ENCODE data around the gene CDK14. TPM values are rescaled to one million over a fixed set of nuclear protein-coding genes. Genes with fewer than 3 reads are reported as not detected.

The CDK14 gene
- total RNA-seq, 2 donors from 2014 or later, result 8.7 to 13.4 TPM

DNA sequence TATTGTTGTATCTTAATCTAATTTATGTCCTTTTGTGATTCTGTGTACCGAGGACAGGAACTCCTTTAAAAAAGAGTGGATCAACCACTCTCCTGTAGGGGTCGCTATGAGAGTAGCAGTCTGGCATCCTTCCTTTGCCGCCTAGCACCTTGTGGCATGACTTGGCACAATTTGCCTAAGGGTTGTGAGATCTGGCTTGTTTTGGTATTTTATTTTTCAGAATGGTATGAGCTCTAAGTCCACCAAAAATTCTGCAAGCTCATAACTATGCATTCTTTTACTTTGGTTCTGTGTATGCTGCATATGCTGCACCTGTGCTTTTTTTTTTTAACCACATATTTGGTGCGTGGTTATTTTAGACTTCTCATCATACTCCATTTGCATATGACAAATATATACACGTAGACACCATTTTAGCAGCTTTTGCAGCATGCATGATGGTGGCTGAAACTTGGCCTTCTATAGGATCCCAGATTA lies 112.8 kb downstream of the CDK14 start:
- DNase-seq, result peak; percentile 81

DNA sequence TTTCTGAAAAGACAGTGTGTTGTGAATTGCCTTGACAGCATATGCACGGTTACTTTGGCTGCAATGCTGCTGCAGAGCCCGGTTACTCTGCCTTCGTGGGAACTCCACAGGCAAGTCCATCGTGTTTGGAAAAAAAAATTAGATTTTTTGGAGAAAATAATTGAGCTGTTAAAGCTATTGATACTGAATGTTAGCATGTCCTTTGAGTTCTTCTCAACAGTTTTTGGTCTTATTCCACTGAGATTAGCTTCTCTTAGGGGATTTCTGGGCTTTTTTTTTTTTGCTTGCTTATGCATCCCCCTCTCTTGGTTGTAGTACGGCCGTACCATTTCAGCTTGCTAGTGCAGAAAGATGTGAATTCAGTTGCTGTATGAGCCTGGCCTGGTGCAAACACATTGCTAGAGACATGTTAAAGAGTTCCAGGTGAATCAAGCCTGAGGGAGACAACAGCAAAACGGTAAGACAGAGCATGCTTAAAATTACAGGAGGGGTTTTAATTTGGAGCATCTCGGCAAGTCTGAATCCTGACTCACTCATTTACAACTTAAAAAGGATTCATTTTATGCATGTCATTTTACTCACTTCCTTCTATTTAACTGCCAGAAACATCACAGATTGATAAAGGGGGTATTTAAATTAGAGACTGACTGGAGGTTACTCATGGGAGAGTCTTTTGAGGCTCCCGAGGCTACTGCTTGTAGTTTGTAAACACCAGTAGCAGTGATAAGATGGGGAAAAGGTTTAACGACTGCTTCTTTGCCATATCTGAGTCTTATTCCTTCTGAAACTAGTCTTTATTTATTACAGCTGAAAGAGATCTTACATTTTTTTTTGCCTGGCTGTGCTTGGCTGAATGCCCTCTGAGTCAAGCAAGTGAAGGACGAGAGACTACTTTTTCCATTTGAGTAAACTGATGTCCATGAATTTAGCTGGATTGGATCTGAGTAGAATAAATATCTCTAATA lies 113.7 kb downstream of the CDK14 start:
- Mint-ChIP-seq H3K4me3 (no peak overlapping the region), H3K36me3 (ENCODE audit: low read depth) (no peaks in the 10 kb centered on the region), H3K4me1 (peaks cover 32% of the 10 kb centered on the region), H3K27me3 (ENCODE audit: insufficient read depth) (peaks cover 24% of the 10 kb centered on the region), H3K27ac (peak overlapping the region; percentile 58), H3K9me3 (peaks cover 9% of the 10 kb centered on the region)
- peaks cover 11% of the 10 kb centered on the region for H3K9me3 ChIP-seq (ENCODE audit: control insufficient read depth, low read length)
- TF ChIP-seq, protein P1, sequence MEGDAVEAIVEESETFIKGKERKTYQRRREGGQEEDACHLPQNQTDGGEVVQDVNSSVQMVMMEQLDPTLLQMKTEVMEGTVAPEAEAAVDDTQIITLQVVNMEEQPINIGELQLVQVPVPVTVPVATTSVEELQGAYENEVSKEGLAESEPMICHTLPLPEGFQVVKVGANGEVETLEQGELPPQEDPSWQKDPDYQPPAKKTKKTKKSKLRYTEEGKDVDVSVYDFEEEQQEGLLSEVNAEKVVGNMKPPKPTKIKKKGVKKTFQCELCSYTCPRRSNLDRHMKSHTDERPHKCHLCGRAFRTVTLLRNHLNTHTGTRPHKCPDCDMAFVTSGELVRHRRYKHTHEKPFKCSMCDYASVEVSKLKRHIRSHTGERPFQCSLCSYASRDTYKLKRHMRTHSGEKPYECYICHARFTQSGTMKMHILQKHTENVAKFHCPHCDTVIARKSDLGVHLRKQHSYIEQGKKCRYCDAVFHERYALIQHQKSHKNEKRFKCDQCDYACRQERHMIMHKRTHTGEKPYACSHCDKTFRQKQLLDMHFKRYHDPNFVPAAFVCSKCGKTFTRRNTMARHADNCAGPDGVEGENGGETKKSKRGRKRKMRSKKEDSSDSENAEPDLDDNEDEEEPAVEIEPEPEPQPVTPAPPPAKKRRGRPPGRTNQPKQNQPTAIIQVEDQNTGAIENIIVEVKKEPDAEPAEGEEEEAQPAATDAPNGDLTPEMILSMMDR (conservative IDR thresholded peaks at IDR 0.05), result no peak
- H3K27me3 ChIP-seq (ENCODE audit: control insufficient read depth, insufficient read depth, low read length, poor library complexity, severe bottlenecking), result no peaks in the 10 kb centered on the region
- H3K9ac ChIP-seq (ENCODE audit: extremely low read depth, low read length, poor library complexity, severe bottlenecking), result no peak overlapping the region
- 49 to 53% methylated on average over 5 to 11 of the region's 11 CpGs for WGBS, 2 experiments (ENCODE audit: insufficient coverage in 1 of 2, insufficient read length in 1 of 2)
- peaks cover 4% of the 10 kb centered on the region for H3K4me1 ChIP-seq (ENCODE audit: control insufficient read depth, insufficient read depth, low read length)
- DNase-seq, result peak; percentile 53
- H3K36me3 ChIP-seq (ENCODE audit: control insufficient read depth, insufficient read depth, low read length), result no peaks in the 10 kb centered on the region
- H3K27ac ChIP-seq (ENCODE audit: low read depth, low read length), result no peak overlapping the region
- H3K4me3 ChIP-seq (ENCODE audit: low read length), result no peak overlapping the region

More for the DNA sequence above, 112.8 kb downstream of the CDK14 start:
- no peak overlapping the region for H3K4me3 Mint-ChIP-seq
- H3K27ac Mint-ChIP-seq, result peak overlapping the region; percentile 58
- H3K4me1 ChIP-seq (ENCODE audit: control insufficient read depth, insufficient read depth, low read length), result peaks cover 4% of the 10 kb centered on the region
- H3K36me3 Mint-ChIP-seq (ENCODE audit: low read depth), result no peaks in the 10 kb centered on the region
- H3K4me3 ChIP-seq (ENCODE audit: low read length), result no peak overlapping the region
- peaks cover 5% of the 10 kb centered on the region for H3K9me3 ChIP-seq (ENCODE audit: control insufficient read depth, low read length)
- peaks cover 4% of the 10 kb centered on the region for H3K9me3 Mint-ChIP-seq
- H3K9ac ChIP-seq (ENCODE audit: extremely low read depth, low read length, poor library complexity, severe bottlenecking), result no peak overlapping the region
- 20 to 36% methylated on average over 2 to 5 of the region's 5 CpGs for WGBS, 2 experiments (ENCODE audit: insufficient coverage in 1 of 2, insufficient read length in 1 of 2)
- TF ChIP-seq, protein P1 (conservative IDR thresholded peaks at IDR 0.05), result peak; percentile 96
- H3K27me3 ChIP-seq (ENCODE audit: control insufficient read depth, insufficient read depth, low read length, poor library complexity, severe bottlenecking), result peaks cover under 1% of the 10 kb centered on the region
- H3K4me1 Mint-ChIP-seq, result peaks cover 32% of the 10 kb centered on the region
- no peaks in the 10 kb centered on the region for H3K36me3 ChIP-seq (ENCODE audit: control insufficient read depth, insufficient read depth, low read length)
- H3K27ac ChIP-seq (ENCODE audit: low read depth, low read length), result no peak overlapping the region
- peaks cover 32% of the 10 kb centered on the region for H3K27me3 Mint-ChIP-seq (ENCODE audit: insufficient read depth)

DNA sequence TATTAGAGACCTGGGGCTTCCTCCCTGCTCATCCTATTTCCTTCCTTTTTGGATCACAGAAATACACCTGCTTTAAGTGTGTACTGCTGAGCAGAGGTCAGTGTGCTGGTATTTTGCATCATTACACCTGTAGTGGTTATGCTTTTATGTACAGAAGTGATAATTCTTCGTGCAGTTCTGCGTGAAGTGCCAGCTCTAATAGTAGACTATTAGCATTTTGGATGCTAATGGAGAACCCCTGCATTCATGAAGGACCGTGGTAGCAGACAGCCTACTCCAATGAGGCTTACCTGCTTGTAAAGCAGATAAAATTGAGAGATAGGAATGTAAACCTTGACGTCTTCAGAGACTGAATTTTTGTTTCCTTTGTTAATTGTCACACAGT lies 114.3 kb downstream of the CDK14 start:
- no peak overlapping the region for H3K27ac ChIP-seq (ENCODE audit: low read depth, low read length)
- H3K36me3 ChIP-seq (ENCODE audit: control insufficient read depth, insufficient read depth, low read length), result no peaks in the 10 kb centered on the region
- H3K9me3 Mint-ChIP-seq, result peaks cover 9% of the 10 kb centered on the region
- TF ChIP-seq, protein P1 (conservative IDR thresholded peaks at IDR 0.05), result no peak
- peaks cover 29% of the 10 kb centered on the region for H3K4me1 Mint-ChIP-seq
- H3K4me3 Mint-ChIP-seq, result no peak overlapping the region
- H3K4me3 ChIP-seq (ENCODE audit: low read length), result no peak overlapping the region
- H3K27me3 Mint-ChIP-seq (ENCODE audit: insufficient read depth), result peaks cover 20% of the 10 kb centered on the region
- H3K9ac ChIP-seq (ENCODE audit: extremely low read depth, low read length, poor library complexity, severe bottlenecking), result no peak overlapping the region
- H3K4me1 ChIP-seq (ENCODE audit: control insufficient read depth, insufficient read depth, low read length), result peaks cover 4% of the 10 kb centered on the region
- DNase-seq, result no peak
- no peak overlapping the region for H3K27ac Mint-ChIP-seq
- no peaks in the 10 kb centered on the region for H3K27me3 ChIP-seq (ENCODE audit: control insufficient read depth, insufficient read depth, low read length, poor library complexity, severe bottlenecking)
- 53 to 60% methylated on average over 4 of the region's 4 CpGs for WGBS, 2 experiments (ENCODE audit: insufficient coverage in 1 of 2, insufficient read length in 1 of 2)
- H3K36me3 Mint-ChIP-seq (ENCODE audit: low read depth), result no peaks in the 10 kb centered on the region
- H3K9me3 ChIP-seq (ENCODE audit: control insufficient read depth, low read length), result peaks cover 11% of the 10 kb centered on the region
